HuH-7.5 (cell line): ENCODE data around the gene CHMP1B.
"Not testable (repeated sequence)": the region's sequence is repeated elsewhere in the genome, so short reads cannot be mapped to it uniquely, and the experiment has no call there.

Experiments used
- DNase-seq: peaks from one replicate; pipeline ENCODE4 v3.0.0; 2011; ENCODE audit warnings: low spot score

Gene CHMP1B

DNA sequence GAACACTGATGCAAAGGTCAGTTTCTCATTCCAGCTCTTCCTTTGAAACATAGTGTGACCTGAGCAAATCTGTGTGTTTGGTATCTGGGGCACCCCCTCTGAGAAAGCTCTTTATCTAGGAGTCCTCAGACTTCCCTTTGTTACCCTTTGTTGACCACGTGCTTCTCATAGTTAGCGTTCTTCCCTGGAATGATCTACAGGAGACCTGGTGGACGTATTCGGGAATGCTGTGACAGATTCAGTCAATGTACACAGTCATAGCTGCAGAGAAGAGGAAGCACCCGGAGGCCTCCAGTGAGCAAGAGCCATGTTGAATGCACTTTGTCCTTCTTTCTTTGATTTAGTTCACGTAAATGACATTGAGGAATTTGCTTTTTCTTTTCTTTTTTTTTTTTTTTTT is 10.7 kb upstream of the CHMP1B start:
- no peak for DNase-seq

DNA sequence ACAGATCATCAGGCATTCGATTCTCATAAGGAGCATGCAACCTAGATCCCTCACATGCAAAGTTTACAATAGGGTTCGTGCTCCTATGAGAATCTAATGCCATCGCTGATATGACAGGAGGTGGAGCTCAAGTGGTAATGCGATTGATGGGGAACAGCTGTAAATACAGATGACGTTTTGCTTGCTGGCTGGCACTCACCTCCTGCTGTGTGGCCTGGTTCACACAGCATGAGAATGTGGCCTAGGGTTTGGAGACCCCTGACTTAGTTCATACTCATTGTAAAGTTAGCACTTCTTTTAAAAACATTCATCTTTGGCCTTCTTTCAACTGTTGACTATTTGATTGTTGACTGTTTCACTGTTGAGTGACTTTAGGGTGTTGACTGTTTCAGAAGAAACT is 8.7 kb upstream of the CHMP1B start:
- no peak for DNase-seq

GRCh38 chr18:11844436-11844835 is 6.8 kb upstream of the CHMP1B start:
- DNase-seq = no peak

- no peak for DNase-seq
These were observed 5.6 kb upstream of the CHMP1B start for GRCh38 chr18:11845654-11846053.

GRCh38 chr18:11847811-11848210 is 3.4 kb upstream of the CHMP1B start:
- no peak for DNase-seq

GRCh38 chr18:11849279-11849678 is 1.9 kb upstream of the CHMP1B start:
- no peak for DNase-seq

GRCh38 chr18:11849841-11850634 is 1.2 kb upstream of the CHMP1B start:
- DNase-seq = peak; percentile 65

DNA sequence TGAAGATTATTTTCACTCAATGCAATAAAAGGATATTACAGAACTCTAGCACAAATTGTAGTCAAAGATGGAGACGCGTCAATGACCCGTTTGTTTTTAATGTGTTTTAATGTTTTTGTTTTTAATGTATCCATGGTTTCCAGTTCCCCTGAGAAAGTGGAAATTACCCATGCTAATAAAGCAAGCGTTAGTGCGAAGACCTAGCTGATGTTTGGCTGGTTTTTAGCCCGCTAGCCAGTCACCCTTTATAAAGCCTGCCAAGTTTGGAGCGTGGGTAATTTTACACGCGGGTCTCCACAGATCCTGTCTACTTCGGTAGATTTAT is 430 bp upstream of the CHMP1B start:
- no peak for DNase-seq

DNA sequence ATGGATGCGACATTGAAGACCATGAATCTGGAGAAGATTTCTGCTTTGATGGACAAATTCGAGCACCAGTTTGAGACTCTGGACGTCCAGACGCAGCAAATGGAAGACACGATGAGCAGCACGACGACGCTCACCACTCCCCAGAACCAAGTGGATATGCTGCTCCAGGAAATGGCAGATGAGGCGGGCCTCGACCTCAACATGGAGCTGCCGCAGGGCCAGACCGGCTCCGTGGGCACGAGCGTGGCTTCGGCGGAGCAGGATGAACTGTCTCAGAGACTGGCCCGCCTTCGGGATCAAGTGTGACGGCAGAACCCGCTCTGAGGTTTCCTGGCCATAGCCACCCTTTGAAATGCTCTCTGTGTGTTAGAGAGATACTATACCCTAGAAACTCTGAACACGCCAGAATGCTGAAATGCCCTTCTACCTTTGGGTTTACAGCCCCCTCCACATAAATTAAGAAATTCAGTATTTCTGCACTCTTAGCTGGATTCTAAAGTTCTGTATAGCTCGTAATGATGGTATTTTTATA is 659 bp downstream of the CHMP1B start:
- no peak for DNase-seq

- DNase-seq = not testable (repeated sequence)
These were observed 3.3 kb downstream of the CHMP1B start for GRCh38 chr18:11854554-11854953.

DNA sequence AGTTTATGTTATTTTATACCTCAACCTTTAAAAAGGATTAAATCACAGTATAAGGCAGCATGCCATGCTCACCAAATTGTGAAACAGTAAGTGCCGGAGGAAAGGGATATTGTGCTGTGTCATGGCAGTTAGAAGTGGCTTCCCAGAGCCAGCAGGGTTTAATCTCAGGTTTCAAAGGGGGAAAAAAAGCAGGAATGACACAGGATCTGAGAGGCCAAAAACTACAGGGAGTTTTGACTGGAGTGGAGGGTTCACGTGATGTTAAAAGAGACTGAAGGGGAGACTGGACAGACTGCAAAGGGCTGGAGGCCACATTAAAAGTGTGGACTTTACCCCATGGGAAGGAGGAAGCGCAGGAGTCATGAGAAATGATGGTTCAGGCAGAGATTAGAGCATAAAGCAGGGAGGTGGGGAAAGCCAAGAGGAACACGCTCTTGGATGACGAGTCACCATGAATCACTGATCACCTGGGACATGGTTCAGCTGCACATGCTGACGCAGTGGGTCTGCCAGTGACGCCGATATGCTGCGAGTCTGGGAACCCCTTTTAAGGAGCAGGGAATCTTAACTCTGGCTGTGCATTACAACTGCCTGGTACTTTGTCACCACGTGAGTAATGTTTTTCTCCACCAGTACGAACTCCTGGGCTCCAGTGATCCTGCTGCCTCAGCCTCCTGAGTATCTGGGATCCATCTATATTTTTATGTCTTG is 6.1 kb downstream of the CHMP1B start:
- peak; percentile 83 for DNase-seq

- DNase-seq = no peak
These were observed 8.1 kb downstream of the CHMP1B start for GRCh38 chr18:11859282-11859830.

DNA sequence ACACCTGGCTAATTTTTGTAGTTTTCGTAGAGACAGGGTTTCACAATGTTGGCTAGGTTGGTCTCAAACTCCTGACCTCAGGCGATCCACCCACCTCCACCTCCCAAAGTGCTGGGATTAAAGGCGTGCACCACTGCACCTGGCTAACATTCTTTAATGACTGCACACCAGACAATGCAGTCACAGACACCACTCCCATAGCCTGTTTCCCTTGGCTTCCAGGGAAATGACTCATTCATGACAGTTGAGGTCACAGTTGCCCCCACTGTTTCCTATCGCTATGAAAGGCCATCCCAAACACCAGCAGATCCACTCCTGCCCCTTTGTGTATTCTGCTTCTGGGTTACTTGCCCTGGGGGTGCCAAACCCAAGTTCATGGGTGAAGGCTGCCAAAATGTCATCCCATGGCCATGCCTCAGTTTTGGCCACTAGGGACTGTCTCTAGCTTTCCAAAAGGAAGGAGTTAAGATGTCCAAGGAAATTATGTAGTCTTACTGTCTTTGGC is 8.7 kb downstream of the CHMP1B start:
- no peak for DNase-seq

DNA sequence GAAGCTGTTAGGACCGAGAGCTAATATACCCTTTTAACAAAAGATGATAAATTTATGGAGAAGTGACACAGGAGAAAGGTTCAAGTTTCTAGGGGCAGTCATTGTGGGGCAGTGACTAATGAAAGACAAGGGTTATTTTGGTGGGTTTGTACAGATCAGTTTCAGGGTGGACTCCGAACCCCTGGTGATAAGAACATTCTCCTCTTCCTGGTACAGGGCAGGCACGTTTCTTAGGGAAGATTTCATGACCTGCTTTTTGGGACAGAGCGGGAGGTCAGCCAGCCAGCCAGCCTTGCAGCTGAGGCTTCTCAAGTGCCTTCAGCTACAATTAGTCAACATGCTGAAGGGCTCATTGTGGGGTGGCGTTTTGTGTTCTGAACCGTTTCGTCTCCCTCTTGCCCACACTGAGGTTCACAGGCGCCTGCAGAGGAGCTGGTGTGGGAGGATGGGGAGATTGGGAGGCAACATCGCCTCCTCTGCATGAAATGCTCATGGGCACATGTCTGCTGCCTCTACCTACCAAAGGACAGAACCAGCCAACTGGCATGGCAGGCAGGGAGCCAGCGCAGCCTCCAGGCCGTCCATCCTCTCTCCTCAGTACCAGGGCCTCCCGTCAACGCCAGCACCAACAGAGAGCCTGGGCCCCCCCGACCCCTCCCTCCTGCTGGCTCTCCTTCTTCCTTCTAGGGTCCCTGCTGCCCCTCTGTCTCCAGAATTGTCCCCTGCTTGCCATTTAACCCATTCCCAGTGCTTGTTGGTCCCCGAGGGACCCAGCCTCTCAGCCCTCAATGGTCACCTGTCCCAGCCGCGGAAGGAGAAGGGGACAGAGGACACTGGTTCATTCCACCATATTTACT is 9.6 kb downstream of the CHMP1B start:
- DNase-seq = no peak

DNA sequence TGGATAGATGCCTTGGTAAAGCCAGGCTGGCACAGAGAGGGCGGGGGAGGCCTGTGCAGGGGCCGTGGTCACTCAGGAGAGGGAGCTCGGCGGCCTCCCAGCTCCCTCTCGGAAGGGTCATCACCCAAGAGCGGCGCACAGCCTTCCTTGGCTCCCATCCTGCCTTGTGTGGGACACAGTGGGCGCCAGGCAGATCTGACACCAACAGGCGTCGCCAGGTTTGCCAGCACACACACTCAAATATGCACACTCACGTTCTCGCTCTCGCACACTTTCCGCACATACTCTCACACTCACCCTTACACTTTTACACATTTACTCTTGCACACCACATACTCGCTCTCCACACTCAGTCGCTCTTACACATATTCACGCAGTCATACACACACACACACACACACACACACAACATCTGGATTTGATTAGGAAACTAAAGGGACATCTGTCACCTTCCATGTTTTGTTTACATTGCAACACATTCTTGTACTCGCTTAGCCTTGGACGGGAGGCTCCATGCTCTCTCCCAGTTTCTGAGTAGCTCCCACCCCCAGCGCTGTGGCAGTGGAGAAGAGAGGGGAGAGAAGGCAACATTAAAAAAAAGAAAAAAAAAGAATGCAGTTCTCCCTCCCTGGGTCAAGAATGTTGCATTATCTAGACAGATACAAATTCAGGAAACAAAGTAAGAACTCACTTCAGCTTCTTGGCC is 10.5 kb downstream of the CHMP1B start:
- no peak for DNase-seq

- DNase-seq = no peak
These were observed 11.4 kb downstream of the CHMP1B start for GRCh38 chr18:11862468-11863137.

DNA sequence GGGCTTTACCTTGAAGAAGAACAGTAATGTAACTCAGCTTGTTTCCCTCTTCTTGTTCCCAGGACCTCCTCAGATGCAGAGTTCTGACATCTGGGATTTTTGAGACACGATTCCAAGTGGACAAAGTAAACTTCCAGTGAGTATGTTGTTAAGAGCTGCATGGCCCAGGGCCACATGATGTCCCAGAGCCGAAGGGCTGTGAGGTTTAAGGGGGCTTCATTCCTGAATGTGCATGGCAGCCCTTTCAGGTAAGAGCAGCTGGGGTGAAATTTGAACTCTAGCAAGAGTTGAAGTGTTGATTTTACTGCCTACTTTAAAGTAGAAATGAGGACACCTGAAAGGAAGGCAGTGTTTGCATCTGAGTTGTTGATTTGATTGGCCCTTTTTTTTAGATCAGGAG is 13.3 kb downstream of the CHMP1B start:
- DNase-seq = no peak

- no peak for DNase-seq
These were observed 13.9 kb downstream of the CHMP1B start for GRCh38 chr18:11865071-11865470.

DNA sequence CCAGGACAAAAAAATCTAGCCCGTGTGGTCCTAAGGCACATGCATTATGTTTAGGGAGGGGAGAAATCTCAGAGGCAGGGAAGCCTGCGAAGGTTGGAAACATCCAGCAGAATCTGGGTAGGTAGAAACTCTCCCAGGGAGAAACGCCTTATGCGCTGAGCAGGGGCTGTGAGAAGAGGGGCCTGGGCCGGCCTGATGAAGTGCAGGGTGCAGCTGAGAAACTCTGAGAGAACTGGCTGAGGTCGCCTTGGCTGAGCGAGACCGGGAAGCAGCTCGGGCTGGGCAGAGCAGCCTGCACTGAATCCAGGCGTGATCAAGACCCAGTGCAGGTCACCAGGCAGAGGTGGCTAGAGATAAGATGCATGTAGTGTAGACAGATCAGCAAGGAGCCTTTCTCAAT is 15.1 kb downstream of the CHMP1B start:
- DNase-seq = no peak

DNA sequence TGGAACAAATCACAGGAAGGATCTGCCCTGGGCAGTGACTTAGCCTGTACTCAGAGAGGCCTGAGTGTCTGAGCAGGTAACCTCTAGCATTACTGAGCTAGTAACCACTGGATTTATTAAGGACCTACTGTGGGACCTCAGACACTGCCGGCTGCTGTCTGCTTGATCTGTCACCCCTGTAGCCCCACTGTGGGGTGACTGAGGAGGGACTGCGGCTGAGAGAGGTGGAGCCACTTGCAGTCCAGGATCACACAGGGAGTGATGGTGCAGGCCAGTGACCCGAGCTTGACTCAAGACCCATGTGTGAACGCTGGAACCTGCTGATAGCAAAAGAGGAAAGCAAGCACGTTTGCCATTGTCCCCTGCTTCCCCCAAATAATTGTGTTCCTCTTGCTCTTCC is 15.6 kb downstream of the CHMP1B start:
- no peak for DNase-seq

DNA sequence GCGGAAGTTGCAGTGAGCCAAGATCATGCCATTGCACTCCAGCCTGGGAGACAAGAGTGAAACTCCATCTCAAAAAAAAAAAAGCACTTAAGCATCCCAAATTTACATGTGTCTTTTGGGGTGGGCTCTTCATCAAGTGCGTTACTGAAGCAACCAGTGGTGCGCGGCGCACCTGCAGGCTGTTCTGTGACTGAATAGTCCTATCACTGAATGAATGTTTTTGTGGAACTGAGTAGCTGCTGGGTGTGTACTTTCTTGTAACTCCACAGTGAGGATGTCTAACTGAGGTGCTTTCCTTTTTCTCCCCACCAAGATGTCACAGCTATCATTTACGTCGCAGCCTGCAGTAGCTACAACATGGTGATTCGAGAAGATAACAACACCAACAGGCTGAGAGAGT is 17.0 kb downstream of the CHMP1B start:
- DNase-seq = no peak
